Lower leg skin (tissue), 3 donors: ENCODE measurements around the gene NDRG2.

Source experiments
- CTCF ChIP-seq, 3 donors: fragments of 450-650 bp; IDR thresholded peaks; one replicate each; pipeline ENCODE4 v1.5.1; 2016; ENCODE audit warnings: antibody characterized with exemption in 3 of 3, mild to moderate bottlenecking in 3 of 3, moderate library complexity in 2 of 3
- POLR2A ChIP-seq, 2 donors: fragments of 450-650 bp; IDR thresholded peaks; one replicate each; pipeline ENCODE4 v1.6.1; 2016 to 2017; ENCODE audit warnings: antibody characterized with exemption in 2 of 2, mild to moderate bottlenecking in 1 of 2, moderate library complexity in 1 of 2

GRCh38 chr14:20970647-20970982 is 54.2 kb downstream of the NDRG2 start:
- TF ChIP-seq CTCF (IDR thresholded peaks at IDR 0.05) (no peak), POLR2A (IDR thresholded peaks at IDR 0.05) (no peak)
